SJSA1 (cell line): ENCODE measurements around the gene KRT81. TPM values are rescaled to one million over a fixed set of nuclear protein-coding genes. Genes with fewer than 3 reads are reported as not detected.
"Not testable (repeated sequence)": the region's sequence is repeated elsewhere in the genome, so short reads cannot be mapped to it uniquely, and the experiment has no call there.

ENCODE experiments used
- DNase-seq, 2 experiments: peaks; one replicate each; pipeline ENCODE4 v3.0.0-alpha.2; 2015 to 2020; ENCODE audit warnings: low spot score in 2 of 2, low read depth in 1 of 2
- H3K27ac ChIP-seq: fragments of 250-450 bp; sonication (Bioruptor Pico); 2 replicates; pipeline ENCODE4 v1.5.1; 2020; ENCODE audit warnings: mild to moderate bottlenecking, moderate library complexity
- H3K27me3 ChIP-seq: fragments of 250-450 bp; sonication (Bioruptor Pico); replicated peaks from 2 replicates; pipeline ENCODE4 v1.5.1; 2020; ENCODE audit warnings: mild to moderate bottlenecking, moderate library complexity
- H3K36me3 ChIP-seq: fragments of 250-450 bp; sonication (Bioruptor Pico); 2 replicates; pipeline ENCODE4 v1.5.1; 2020; ENCODE audit warnings: mild to moderate bottlenecking
- H3K4me1 ChIP-seq: fragments of 250-450 bp; sonication (Bioruptor Pico); replicated peaks from 2 replicates; pipeline ENCODE4 v1.6.1; 2021; ENCODE audit warnings: mild to moderate bottlenecking
- H3K4me3 ChIP-seq: fragments of 250-450 bp; sonication (Bioruptor Pico); 2 replicates; pipeline ENCODE4 v1.5.1; 2020; ENCODE audit warnings: mild to moderate bottlenecking
- H3K9me3 ChIP-seq: fragments of 250-450 bp; sonication (Bioruptor Pico); replicated peaks from 2 replicates; pipeline ENCODE4 v1.5.1; 2020; ENCODE audit warnings: mild to moderate bottlenecking
- total RNA-seq: library from RNA; depleted of rRNA; stranded (reverse); fragments of >200 nt; shearing (Covaris generic); gene quantifications from 2 replicates; pipeline ENCODE4 v1.2.3, GENCODE V29; 2014

KRT81 gene
- total RNA-seq, 1 experiment from 2014 or later: 0.13 TPM

DNA sequence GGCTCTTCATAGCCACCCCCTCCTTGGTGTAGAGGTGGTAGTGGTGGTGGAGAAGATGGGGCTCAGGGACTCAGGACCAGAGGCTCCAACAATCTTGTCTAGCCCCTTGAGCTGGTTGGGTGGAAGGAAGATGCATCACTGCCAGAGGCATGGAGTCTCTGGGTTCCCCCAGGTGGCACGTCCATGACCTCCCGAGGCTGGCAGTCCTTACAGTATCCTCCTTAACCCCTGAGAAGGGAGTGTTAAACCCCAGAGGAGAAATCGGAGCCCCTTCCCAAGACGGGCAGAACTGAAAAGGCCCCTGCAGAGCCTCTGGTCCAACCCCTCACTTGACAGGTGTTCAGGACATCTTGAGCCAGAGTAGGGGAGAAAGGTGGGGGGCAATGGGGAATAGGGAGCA is 20.8 kb upstream of the KRT81 start:
- no peaks in the 10 kb centered on the region for H3K27me3 ChIP-seq
- H3K4me1 ChIP-seq: peaks cover 13% of the 10 kb centered on the region
- no peak overlapping the region for H3K4me3 ChIP-seq
- no peaks in the 10 kb centered on the region for H3K36me3 ChIP-seq
- H3K9me3 ChIP-seq: no peaks in the 10 kb centered on the region
- H3K27ac ChIP-seq: no peak overlapping the region
- DNase-seq: no peak

- DNase-seq: no peak
- H3K9me3 ChIP-seq: no peaks in the 10 kb centered on the region
- H3K36me3 ChIP-seq: no peaks in the 10 kb centered on the region
- no peaks in the 10 kb centered on the region for H3K27me3 ChIP-seq
- peaks cover 13% of the 10 kb centered on the region for H3K4me1 ChIP-seq
- no peak overlapping the region for H3K4me3 ChIP-seq
- H3K27ac ChIP-seq: no peak overlapping the region
These were observed 19.9 kb upstream of the KRT81 start for GRCh38 chr12:52311285-52311648.

GRCh38 chr12:52310622-52311284 is 19.4 kb upstream of the KRT81 start:
- Histone ChIP-seq H3K27me3 (no peaks in the 10 kb centered on the region), H3K36me3 (no peaks in the 10 kb centered on the region), H3K4me3 (no peak overlapping the region), H3K4me1 (peaks cover 13% of the 10 kb centered on the region), H3K9me3 (no peaks in the 10 kb centered on the region), H3K27ac (no peak overlapping the region)
- no peak for DNase-seq

DNA sequence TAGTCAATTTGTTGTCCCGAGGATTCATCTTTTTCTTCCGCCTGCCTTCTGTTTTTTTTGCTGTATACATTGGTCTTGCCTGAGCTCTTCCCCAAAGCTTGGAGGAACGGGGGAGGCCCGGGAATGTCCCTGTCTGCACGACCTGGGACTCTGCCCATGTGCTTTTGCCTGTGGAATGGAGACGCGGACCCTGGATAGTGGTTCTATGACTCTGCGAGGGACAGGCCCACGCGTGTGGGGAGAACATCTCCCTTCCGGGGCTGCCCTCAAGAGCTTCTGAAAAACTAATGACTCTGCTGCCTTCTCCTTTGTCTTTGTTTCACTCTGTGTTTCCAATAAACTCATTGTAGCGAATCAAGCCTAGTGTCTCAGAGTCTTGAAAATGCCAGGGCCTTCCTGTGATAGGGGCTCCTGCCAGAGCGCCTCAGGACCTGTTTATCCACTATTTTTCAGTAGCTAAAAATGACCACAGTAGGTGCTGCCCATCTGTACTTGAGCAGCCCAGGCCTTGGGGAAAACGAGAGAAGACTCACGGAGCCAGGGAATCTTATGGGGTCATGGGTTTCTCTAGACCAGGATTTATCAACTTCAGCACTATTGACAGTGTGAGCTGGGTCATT is 17.6 kb upstream of the KRT81 start:
- Histone ChIP-seq H3K27me3 (no peaks in the 10 kb centered on the region), H3K36me3 (no peaks in the 10 kb centered on the region), H3K4me3 (peak overlapping the region; percentile 39), H3K27ac (no peak overlapping the region), H3K4me1 (peaks cover 17% of the 10 kb centered on the region), H3K9me3 (no peaks in the 10 kb centered on the region)
- no peak for DNase-seq

DNA sequence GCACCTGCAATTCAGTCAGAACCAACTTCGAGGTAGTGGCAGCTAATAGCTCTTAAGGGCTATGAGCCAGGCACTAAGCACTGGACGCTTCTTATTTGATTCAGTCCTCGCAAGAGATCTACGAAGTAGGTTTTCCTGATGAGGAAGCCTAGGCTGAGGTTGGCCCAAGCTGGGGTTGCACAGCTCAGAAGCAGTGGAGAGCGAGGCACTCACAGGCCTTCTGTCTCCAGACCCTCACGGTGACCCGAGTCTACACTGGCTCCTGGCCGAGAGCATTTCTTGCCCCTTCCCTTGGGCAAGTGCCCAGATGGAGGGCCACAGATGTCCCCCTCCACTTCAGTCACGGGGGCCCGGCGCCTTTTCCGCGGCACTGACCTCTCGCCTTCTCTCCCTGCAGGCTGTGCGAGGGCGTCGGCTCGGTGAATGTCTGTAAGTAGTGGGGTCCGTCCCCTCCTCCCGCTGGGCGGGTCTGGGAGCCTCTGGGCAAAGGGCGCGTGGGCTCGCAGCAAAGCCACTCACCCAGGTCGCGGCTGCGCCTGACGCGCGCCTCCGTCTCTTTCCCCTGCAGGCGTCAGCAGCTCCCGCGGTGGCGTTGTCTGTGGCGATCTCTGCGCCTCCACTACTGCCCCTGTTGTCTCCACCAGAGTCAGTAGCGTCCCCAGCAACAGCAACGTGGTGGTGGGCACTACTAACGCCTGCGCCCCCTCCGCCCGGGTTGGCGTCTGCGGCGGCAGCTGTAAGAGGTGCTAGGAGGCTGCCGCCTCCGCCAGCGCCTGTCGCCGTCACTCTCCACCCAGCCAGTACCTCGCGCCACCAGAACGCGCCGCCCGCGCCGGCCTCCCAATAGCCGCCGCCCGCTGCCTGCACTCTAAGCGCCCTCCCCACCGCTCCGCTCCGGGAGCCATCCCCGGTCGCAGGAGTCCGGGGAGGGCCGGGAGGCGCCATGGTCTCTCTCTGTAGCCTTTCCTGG is 16.8 kb upstream of the KRT81 start:
- DNase-seq: peak; percentile 56 to 61
- Histone ChIP-seq H3K36me3 (no peaks in the 10 kb centered on the region), H3K9me3 (no peaks in the 10 kb centered on the region), H3K27ac (no peak overlapping the region), H3K4me3 (peak overlapping the region; percentile 39), H3K27me3 (no peaks in the 10 kb centered on the region), H3K4me1 (peaks cover 17% of the 10 kb centered on the region)

- Histone ChIP-seq H3K4me3 (no peak overlapping the region), H3K27ac (no peak overlapping the region), H3K27me3 (no peaks in the 10 kb centered on the region), H3K36me3 (no peaks in the 10 kb centered on the region), H3K9me3 (no peaks in the 10 kb centered on the region), H3K4me1 (peaks cover 17% of the 10 kb centered on the region)
- DNase-seq: no peak
These were observed 15.4 kb upstream of the KRT81 start for GRCh38 chr12:52306731-52307130.

DNA sequence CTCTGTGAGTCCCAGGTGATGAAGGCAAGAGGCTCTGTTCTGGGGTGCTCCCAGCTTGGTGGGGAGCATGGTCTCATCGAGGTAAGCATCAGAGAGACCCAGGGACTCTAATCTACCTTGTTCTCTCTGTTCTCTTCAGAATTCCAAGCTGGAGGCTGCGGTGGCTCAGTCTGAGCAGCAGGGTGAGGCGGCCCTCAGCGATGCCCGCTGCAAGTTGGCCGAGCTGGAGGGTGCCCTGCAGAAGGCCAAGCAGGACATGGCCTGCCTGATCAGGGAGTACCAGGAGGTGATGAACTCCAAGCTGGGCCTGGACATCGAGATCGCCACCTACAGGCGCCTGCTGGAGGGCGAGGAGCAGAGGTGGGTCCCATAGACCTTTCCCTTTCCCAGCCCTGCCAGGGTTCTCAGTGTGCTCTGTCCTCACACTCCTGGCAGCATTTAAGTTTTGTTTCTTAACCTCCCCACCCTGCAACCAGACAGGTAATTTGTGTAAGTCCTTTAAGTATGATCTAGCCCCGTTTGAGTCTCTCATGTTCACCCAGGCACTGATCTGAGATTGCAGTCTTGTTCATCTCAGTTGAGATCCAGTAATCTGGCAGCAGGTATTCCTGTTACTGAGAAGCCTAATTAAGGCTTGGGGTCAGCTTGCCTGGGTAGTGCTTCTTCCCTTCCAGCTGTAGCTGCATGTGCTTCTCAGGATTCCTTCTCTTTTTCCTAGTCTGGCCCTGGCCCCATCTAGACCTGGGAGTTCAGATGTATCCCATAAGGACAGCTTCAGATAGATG is 14.8 kb upstream of the KRT81 start:
- Histone ChIP-seq H3K9me3 (no peaks in the 10 kb centered on the region), H3K27me3 (no peaks in the 10 kb centered on the region), H3K36me3 (no peaks in the 10 kb centered on the region), H3K4me3 (no peak overlapping the region), H3K4me1 (peaks cover 17% of the 10 kb centered on the region), H3K27ac (no peak overlapping the region)
- DNase-seq: no peak

DNA sequence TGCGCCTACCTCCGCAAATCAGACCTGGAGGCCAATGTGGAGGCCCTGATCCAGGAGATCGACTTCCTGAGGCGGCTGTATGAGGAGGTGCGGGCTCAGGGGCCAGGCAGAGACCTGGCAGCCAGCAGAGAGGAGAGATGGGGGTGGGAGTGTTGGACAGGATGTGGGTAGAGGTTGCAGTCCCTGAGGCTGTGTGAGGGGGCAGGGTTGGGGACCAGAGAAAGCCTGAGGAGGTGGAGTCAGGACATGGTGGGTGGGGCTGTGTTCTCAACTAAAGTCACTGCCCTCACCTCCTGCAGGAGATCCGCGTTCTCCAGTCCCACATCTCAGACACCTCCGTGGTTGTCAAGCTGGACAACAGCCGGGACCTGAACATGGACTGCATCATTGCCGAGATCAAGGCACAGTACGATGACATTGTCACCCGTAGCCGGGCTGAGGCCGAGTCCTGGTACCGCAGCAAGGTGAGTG is 13.6 kb upstream of the KRT81 start:
- H3K27ac ChIP-seq, DNase-seq, H3K36me3 ChIP-seq, H3K27me3 ChIP-seq, H3K9me3 ChIP-seq, H3K4me3 ChIP-seq: not testable (repeated sequence)
- peaks cover 17% of the 10 kb centered on the region for H3K4me1 ChIP-seq

GRCh38 chr12:52302242-52302914 is 11.0 kb upstream of the KRT81 start:
- not testable (repeated sequence) for H3K36me3 ChIP-seq, H3K4me1 ChIP-seq, H3K27ac ChIP-seq, H3K4me3 ChIP-seq, H3K27me3 ChIP-seq, H3K9me3 ChIP-seq, DNase-seq

- not testable (repeated sequence) for H3K27ac ChIP-seq, H3K27me3 ChIP-seq, H3K4me3 ChIP-seq, DNase-seq, H3K4me1 ChIP-seq, H3K36me3 ChIP-seq, H3K9me3 ChIP-seq
These were observed 10.4 kb upstream of the KRT81 start for GRCh38 chr12:52301721-52302120.

GRCh38 chr12:52300796-52301691 is 9.7 kb upstream of the KRT81 start:
- no peaks in the 10 kb centered on the region; the same call in 1 of the 2 replicates for H3K27me3 ChIP-seq
- DNase-seq: no peak
- H3K36me3 ChIP-seq: no peaks in the 10 kb centered on the region
- no peak overlapping the region for H3K4me3 ChIP-seq
- H3K4me1 ChIP-seq: peaks cover 4% of the 10 kb centered on the region
- no peaks in the 10 kb centered on the region for H3K9me3 ChIP-seq
- H3K27ac ChIP-seq: no peak overlapping the region

GRCh38 chr12:52298677-52299190 is 7.4 kb upstream of the KRT81 start:
- no peak overlapping the region for H3K27ac ChIP-seq
- no peak overlapping the region for H3K4me3 ChIP-seq
- H3K36me3 ChIP-seq: no peaks in the 10 kb centered on the region
- H3K4me1 ChIP-seq: no peaks in the 10 kb centered on the region
- H3K9me3 ChIP-seq: no peaks in the 10 kb centered on the region
- DNase-seq: no peak
- H3K27me3 ChIP-seq: no peaks in the 10 kb centered on the region; the same call in 1 of the 2 replicates
